Stimulated activated CD4-positive, alpha-beta T cell treated with anti-CD3 and anti-CD28 coated beads, Interleukin-15, amount 100 ng/mL, for 24 hours (primary cell): ENCODE data around the gene TDRD7.
"Not testable (repeated sequence)": the region's sequence is repeated elsewhere in the genome, so short reads cannot be mapped to it uniquely, and the experiment has no call there.

Source experiments
- DNase-seq: peaks from one replicate; pipeline ENCODE4 v3.0.0-alpha.2; 2020

The TDRD7 gene

DNA sequence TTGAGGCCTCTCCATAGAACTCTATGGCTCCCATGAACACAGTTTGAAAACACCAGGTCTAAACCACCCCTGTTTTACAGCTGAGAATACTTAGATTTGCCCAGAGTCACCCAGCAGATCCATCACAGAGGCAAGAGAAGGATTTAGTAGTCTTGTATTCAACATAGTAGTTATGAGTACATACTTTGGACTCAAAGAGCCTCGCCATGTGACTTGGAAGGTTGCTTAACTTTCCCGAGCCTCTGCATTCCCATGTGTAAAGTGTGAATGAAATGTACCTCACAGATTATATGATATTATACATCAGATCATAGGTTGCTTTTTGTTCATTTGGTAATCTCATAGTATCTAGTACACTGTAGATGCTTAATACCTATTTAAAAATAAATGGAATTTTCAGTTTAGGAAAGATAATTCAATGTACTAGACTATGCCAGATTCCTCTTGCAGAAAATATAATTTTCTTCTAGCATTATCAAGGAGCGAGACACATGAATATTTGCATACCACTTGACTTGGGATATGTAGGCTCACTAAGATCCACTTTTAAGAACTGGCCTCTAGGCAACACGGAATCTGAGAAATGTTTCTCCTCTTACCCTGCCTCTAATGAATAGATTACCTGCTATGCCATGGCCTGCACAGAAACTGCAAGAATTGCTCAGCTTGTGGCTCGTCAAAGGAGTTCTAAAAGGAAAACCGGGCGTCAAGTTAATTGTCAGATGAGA, 18.6 kb downstream of the TDRD7 start:
- DNase-seq = no peak

DNA sequence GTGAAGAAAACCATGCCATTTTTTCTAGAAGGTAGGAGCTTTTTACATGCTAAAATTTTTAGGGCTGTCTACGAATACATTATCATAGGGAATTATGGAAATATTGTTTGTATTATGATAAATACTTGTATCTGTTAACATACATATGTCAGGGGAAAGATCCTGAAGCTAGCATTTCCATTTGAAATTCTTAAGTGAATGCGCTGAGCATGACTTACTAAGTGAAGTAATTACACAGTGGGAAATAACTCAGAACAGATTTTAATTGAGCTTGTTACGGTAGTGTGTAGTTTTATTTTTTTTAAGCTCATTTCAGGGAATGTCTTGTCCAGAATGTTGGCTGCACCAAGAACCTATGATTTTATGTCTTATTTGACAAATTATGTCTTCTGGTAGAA, 19.1 kb downstream of the TDRD7 start:
- DNase-seq = no peak

DNA sequence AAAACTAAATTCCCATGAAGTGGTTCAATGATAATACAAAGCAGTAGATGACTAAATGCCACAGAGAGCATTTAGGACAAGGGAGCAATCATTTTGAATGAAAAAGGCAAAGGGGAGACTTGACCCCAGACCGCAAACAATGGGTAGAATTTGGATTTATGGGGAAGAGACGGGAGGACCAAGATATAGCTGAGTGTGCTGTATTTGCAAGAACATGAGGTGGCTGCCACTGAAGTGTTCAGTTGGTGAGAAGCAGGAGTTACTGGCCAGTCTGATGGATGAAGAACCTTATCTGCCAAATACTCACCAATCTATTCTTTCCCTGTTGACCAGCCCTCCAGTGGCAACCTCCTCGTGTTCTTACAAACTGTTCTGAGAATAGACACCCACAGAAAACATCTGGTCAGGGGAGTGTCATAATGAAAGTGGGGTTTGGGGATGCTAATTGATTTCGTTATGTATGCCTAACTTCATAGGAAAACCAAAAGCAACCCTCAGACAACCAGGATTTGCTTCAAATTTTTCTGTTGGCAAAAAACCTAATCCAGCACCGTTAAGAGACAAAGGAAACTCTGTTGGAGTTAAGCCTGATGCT, 19.8 kb downstream of the TDRD7 start:
- no peak for DNase-seq

DNA sequence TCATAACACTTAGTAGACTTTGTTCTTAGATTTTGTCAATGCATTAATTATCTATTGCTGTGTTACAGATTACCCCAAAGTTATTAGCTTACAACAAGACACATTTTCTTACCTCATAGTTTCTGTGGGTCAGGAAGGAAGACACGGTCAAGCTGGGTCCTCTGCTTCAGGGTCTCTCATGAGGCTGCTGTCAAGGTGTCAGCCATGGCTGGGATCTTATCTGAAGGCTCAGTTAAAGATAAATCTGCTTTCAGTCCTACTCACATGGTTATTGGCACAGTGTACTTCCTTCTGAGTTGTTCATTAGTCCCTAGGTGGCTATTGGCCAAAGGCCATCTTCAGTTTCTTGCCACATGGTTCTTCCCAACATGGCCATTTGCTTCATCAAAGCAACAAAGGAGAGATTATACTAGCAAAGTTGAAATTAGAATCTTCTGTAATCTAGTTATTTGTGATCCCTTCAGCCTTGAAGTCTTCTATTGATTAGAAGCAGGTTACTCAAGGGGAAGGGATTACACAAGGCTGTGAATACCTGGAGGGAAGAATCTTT, 25.2 kb downstream of the TDRD7 start:
- no peak for DNase-seq

DNA sequence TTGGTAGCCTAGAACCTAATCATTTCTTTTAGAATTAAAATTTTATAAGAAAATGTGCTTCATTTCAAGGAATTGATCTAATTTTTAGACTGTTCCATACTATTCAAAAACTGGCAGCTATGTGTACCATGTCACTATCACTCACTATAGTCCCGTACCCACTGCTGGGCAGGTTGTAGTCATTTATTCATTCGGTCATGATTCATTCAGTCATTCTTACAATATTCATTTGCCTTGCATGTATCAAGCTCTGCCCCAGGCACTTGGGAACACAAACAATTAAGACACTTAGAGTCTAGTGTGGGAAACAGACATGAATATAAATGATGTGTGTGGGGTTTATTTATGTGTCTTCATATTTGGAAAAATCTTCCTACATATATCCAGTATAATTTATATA, 26.4 kb downstream of the TDRD7 start:
- DNase-seq = no peak

DNA sequence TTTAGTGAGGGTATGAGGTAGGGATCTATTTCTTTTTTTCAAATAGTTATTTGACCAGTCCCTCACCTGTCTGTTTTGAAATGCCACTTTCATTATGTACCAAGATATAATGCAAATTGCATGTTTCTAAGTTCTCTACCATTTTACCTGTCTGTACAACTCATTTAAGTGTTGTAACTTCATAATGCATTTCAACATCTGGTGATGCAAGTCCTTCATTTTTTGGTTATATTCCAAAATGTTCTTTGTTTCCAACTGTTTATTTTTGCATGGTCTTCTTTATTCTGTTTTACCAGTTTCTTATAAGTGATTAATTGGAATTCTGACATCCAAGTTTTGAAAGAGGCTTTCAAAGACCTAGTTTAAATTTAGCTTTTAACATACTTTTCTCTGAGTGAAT, 26.8 kb downstream of the TDRD7 start:
- DNase-seq = no peak

DNA sequence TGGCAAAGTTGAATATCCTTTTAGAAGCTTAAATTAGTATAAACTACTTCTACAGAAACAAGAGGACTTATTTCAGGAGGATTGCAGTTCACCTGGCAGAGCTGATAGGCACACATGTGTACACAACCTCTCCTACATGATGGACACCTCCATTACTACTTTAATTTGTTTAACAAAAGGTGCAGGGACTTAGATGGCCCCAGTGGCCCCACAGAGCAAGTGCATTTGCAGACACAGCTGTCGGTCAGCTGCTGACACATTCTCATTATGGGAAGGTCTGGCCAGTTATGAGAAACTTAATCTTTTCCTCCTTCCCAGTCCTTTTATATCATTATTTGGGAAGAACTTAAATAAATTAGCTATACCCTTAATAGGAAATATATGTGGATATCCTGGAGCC, 28.3 kb downstream of the TDRD7 start:
- DNase-seq = no peak

DNA sequence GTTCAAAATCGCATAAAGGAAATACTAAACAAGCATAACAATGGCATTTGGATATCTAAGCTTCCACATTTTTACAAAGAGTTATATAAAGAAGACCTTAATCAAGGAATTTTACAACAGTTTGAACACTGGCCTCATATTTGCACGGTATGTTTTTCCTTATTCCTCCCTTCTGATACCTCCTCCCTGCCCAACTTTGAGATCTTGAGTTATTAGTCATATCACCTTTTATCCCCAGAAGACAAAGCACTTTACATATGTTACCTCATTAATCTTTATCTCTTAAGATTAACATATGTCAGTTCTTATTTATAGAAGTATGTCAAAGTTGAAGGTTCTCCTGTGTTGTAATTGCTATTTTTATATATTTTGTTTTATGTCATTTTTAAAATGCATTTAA, 29.8 kb downstream of the TDRD7 start:
- no peak for DNase-seq

DNA sequence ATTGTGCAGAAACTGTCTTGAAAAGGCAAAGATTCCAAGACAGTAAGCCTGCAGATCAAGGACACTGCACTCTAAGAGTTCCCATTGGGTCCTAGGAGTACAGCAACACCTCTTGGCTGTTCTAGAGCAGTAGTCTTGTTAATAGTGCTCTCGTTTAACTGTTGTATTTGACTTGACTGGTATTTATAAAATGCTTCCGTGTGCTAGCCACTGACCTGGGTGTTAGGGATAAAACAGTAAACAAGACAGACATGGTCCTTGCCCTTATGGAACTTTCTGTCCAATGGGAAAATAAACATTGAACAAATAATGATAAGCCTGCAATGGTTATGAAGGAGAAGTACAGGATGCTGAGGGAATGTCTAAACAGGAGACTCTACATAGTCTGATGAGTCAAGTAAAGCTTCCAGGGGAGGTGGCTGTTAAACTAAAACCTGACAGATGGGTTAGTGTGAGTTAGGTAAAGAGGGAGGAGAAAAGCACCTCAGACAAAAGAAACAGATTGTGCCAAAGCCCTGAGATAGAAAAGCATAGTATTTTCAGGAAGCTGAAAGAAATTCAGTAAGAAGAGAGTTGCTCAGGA, 33.3 kb downstream of the TDRD7 start:
- no peak for DNase-seq

DNA sequence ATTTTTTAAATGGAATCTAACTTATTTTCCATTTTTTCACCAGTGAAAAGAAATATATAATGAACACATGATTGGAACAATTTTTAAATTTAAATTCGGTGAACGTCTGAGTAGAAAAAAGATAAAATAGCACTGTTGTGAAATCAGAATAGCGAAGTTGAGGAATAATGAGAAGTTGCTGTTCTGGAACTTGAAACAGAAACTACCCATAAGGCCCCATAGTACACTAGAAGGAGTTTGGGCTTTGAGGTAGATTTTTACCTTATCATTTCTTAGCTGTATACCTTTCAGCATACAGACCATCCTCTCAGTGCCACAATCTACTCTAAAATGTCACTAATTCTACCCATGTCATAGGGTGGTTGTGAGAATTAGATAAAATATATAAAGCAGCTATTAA, 35.1 kb downstream of the TDRD7 start:
- no peak for DNase-seq

DNA sequence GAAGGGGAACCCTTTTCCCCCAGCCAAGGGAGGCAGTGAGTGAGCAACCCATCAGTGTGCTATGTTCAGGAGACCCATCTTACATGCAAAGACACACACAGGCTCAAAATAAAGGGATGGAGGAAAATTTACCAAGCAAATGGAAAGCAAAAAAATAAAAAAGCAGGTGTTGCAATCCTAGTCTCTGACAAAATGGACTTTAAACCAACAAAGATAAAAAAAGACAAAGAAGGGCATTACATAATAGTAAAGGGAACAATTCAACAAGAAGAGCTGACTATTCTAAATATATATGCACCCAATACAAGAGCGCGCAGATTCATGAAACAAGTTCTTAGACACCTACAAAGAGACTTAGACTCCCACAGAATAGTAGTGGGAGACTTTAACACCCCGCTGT, 41.7 kb downstream of the TDRD7 start:
- not testable (repeated sequence) for DNase-seq

DNA sequence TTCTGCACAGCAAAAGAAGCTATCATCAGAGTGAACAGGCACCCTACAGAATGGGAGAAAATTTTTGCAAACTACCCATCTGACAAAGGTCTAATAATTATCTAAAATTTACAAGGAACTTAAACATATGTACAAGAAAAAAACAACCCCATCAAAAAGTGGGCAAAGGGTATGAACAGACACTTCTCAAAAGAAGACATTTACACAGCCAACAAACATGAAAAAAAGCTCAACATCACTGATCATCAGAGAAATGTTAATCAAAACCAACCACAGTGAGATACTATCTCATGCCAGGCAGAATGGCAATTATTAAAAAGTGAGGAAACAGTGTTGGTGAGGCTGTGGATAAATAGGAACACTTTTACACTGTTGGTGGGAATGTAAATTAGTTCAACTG, 44.9 kb downstream of the TDRD7 start:
- not testable (repeated sequence) for DNase-seq

DNA sequence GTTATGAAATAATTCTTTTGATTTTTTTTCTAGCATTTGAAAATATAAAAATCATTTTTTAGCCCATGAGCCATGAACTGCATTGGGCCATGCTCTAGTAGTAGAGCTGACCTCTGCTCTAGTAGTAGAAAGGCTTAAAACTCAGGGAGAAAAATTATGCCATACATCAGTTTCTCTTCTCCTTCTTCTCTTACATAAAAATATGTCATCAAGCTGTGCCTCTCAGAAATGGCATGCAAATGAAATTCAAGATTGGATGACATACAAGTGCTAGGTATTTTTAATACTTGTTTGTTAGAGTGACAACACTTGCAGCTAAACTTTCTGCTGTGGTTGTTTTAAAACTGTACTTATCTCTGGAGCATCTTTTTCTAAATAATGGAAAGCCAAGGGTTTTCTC, 47.4 kb downstream of the TDRD7 start:
- DNase-seq = no peak

DNA sequence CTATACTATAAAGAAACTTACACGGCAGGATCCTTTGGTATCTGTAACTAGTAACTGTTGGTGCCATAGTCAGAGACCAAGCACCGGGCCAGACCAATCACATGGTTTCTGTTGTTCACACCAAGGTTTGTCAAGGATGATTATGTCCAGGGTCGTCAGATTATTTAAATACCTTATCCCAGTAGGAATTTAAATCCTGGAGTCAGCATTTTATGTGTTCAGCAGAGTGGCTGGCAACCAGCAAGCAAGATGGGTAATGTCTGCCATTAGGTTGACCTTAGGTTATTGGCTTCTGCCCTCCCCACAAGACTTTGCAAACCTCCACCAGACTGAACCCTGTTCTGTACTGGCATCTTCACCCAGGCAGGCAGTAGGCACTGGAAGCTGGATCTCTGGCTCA, 50.3 kb downstream of the TDRD7 start:
- no peak for DNase-seq

DNA sequence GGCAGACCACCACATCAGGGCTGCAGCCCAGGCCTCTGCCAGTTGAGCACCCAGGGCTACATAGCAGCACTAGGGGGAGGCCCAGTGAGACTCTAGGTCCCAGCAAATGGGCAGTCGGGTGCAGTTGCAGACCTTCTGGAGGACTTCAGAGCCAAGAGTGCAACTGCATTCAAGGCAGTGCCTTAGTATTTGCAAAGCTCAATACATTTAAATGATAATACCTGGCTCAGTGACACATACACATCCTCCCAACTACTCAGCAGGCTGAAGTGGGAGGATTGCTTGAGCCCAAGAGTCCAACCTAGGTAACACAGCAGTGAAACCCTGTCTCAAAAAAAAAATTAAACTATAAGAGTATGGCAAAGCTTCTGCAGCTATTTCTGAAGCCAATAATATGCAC, 51.0 kb downstream of the TDRD7 start:
- DNase-seq = no peak

DNA sequence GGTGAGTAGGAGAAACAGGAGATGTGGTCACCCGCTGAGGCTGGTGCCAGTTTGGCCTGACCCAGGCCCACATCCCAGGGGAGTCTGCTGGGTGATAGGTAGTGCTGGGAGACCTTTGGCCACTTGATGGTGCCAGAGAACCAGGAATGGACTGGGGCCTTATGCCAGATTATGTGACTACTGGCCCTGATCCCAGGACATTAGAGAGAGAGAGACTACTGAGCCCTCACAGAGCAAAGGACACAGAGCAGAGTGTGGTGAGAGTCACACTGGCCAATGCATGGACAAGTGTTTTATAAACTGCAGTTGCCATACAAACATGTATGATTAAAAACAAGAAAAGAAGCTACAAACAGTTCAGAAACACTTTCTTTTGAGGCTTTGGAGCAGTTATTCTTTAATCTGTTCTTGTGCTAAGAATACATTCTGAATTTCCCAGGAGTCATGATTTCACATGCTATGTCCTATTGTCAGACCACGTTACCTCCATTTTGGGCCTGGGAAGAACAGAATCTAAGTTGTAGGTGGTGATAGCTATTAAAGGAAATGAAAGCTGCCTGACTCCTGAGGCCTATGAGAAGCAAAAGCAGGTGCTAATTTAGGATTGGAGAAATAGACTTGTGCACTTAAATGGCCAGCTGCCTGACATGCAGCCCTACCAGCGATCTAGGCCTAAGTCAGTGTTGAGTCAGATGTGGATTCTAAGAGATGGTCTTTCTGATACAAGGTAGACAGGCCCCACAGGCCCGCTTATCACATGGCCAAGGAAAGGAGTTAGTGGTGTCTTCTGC, 57.0 kb downstream of the TDRD7 start:
- DNase-seq = peak; percentile 49

DNA sequence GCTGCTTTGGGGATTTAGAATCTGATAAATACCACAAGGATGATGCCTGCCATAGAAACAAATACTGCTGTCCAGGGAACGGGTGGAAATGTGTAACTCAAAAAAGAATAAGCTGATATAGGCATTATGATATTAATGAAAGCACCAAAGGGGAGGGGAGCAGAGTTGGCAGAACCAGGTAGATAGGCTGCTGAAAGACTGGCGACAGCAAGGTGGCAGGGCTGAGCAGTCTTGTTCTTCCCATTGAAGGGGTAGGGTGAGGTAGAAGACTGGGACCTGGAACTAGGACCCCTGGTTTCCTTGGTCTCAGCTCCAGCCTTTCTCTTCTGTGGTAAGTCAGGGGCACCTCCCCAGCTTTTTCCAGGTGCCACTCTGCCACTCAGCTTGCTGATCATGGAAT, 58.2 kb downstream of the TDRD7 start:
- no peak for DNase-seq

DNA sequence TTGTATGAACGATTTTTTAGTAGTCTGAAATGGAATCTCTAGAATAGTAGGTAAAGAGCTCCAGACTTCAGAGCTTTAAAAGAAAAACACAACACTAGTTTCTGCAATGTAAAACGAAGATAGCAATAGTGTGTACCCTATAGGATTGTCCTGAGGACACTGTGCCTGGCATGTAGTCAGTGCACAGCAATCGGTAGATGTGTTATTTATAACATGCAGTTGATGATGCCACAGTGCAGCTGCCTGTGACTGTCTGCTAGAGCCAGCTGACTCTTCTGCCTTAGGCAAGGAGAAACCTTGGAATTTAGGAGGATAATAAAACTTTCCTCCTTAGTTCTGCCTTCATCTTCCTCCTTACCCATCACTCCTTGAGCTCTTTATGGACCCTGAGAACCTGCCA, 61.8 kb downstream of the TDRD7 start:
- DNase-seq = no peak

DNA sequence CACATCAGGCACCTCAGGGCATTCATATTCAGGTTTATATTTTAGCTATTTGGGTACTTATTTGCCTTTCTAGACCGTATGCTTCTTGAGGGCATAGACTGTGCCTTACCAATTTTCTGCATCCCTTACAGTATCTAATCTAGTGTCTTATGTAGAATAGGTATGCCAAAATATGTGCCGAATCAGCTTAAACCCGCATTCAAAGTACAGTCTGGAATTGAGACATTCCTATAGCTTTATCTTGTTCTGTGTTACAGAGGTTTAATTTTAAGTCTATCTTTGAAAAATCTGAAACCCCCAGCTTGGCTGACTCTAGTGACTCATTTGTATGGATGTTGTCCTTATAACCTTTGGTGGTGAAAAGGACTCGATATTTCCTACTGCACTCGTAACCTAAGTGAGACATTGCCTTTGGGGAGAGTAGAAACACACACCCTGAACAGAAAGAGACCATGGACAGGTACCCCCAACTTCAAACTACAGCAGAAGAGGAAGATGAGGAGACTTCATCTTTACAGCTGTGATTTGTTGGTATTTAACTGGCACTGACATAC, 62.6 kb downstream of the TDRD7 start:
- DNase-seq = no peak

DNA sequence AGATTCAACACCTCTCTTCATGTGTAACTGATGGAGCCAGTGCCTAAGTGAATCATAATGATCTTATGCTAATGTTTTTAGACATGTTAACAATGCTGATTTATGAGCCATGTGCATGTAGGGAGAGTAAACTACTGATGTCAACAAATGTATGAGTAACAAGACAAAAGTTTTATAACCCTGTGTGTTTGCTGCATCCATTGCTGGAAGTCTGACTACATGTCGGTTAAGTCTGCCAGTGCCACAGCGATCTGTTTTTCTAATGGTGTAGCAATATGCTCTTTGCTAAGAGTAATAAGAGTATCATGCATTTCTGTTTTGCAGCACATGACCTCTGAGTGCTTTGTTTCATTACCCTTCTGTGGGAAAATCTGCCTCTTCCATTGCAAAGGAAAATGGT, 63.2 kb downstream of the TDRD7 start:
- no peak for DNase-seq

DNA sequence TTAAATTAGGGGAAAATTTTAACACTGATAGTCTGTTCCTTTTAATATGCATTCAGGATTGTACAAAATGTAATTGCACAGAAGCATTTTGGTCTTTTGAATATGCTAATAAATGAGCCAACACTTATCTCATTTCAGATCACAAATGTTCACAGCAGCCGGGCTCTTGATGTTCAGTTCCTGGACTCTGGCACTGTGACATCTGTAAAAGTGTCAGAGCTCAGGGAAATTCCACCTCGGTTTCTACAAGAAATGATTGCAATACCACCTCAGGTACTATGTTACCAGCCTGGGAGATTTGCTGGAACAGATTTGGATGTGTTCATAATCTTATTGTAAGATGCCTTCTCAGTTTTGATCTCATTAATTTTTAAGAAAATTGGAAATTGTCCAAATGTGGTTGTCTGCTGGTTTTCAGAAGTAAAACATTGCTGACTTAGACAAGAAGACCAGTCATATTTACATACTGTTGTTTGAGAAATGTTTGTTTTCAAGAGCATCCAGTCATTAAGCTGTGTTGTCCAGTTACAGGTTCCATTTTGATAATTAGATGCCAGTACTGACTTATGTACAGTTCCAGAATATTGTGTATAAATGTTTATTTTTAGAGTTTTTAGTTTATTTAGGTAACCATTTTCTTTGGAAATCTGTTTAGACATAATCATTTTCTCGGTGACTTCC, 66.5 kb downstream of the TDRD7 start:
- no peak for DNase-seq

DNA sequence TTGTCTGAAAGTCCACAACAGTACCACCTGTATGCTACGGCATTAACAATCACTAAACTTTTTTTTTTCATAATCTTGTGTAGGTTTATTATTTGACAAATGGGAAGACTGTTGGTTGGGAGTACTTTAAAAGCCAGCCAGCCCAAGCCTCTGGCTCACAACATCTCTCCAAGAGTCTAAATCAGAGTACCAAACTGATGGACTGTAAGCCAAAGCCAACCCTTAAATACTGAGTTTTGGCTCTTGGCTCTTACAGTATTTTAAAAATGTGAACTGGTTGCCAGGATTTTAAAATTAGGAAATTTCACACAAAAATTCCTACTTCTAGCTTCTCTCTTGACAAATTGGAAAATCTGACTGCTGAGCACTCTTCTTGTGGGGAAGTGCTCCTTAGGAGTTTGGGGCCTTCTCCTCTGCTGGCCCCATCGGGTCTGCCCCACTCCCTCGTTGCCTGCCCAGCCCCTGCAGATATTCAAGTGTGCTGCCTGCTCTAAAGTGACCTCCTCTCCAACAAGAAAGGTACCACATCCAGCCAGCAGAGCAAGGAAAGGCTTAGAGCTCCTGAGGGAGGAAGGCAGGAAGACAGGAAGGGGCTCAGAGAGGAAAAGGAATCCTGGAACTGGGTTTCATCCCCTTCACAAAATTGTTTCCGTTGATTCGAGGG, 67.7 kb downstream of the TDRD7 start:
- no peak for DNase-seq
